CD14-positive monocyte (primary cell): ENCODE measurements around the gene CLK2. TPM values are rescaled to one million over a fixed set of nuclear protein-coding genes. Genes with fewer than 3 reads are reported as not detected.

ENCODE experiments used
- DNase-seq, 3 donors: peaks; one replicate each; pipeline ENCODE4 v3.0.0-alpha.2; 2011 to 2022
- H2AFZ ChIP-seq: 2 replicates; pipeline ENCODE4 v1.6.0; 2012; ENCODE audit warnings: mild to moderate bottlenecking, low read depth, low read length, inconsistent platforms; ENCODE audit not compliant: insufficient read depth, poor library complexity, severe bottlenecking
- H3K27ac ChIP-seq, 2 donors: 1 replicate in 1 of 2; 2 replicates in 1 of 2; pipeline ENCODE4 v1.5.1; 2012 to 2013; ENCODE audit warnings: low read length in 2 of 2, control low read depth in 1 of 2, inconsistent platforms in 1 of 2, low read depth in 1 of 2, mild to moderate bottlenecking in 1 of 2
- H3K27me3 ChIP-seq, 2 donors: one replicate each; pipeline versions ENCODE4 v1.6.0 to v1.6.1; 2011 to 2013; ENCODE audit warnings: low read length in 2 of 2; ENCODE audit not compliant: control insufficient read depth in 2 of 2, insufficient read depth in 2 of 2
- H3K36me3 ChIP-seq, 2 donors: replicated peaks in 1 of 2; 1 replicate in 1 of 2; 2 replicates in 1 of 2; pipeline versions ENCODE4 v1.5.1 to v1.6.1; 2012 to 2013; ENCODE audit warnings: low read length in 2 of 2, control low read depth in 1 of 2, inconsistent platforms in 1 of 2, mild to moderate bottlenecking in 1 of 2; ENCODE audit not compliant: insufficient read depth in 2 of 2, control insufficient read depth in 1 of 2
- H3K4me1 ChIP-seq, 2 donors: 1 replicate in 1 of 2; 2 replicates in 1 of 2; pipeline versions ENCODE4 v1.5.1 to v1.6.1; 2012 to 2013; ENCODE audit warnings: low read length in 2 of 2, control low read depth in 1 of 2, inconsistent platforms in 1 of 2, mild to moderate bottlenecking in 1 of 2, moderate library complexity in 1 of 2; ENCODE audit not compliant: insufficient read depth in 2 of 2, control insufficient read depth in 1 of 2
- H3K4me2 ChIP-seq: replicated peaks from 2 replicates; pipeline ENCODE3; 2012; ENCODE audit warnings: low read length, moderate library complexity, mild to moderate bottlenecking; ENCODE audit not compliant: poor library complexity, severe bottlenecking; ENCODE audit errors: extremely low read depth
- H3K4me3 ChIP-seq, 3 experiments: fragments of 200-600 bp in 1 of 3; sonication (generic) in 1 of 3; replicated peaks in 1 of 3; 1 replicate in 2 of 3; 2 replicates in 1 of 3; pipeline ENCODE4 v1.5.1; 2011 to 2013; ENCODE audit warnings: low read length in 3 of 3, mild to moderate bottlenecking in 3 of 3, control low read depth in 2 of 3, low read depth in 2 of 3, inconsistent platforms in 1 of 3, moderate library complexity in 1 of 3
- H3K79me2 ChIP-seq: 2 replicates; pipeline ENCODE4 v1.6.0; 2012; ENCODE audit warnings: mild to moderate bottlenecking, control low read depth, inconsistent platforms, low read length, moderate library complexity; ENCODE audit not compliant: insufficient read depth
- H3K9ac ChIP-seq: 2 replicates; pipeline ENCODE4 v1.6.0; 2017; ENCODE audit warnings: low read length, mild to moderate bottlenecking; ENCODE audit not compliant: insufficient read depth, poor library complexity, severe bottlenecking
- H3K9me3 ChIP-seq, 2 donors: replicated peaks in 1 of 2; 1 replicate in 1 of 2; 2 replicates in 1 of 2; pipeline versions ENCODE4 v1.5.1 to v1.6.1; 2012 to 2013; ENCODE audit warnings: low read length in 2 of 2, control low read depth in 1 of 2; ENCODE audit not compliant: control insufficient read depth in 1 of 2, insufficient read depth in 1 of 2
- H4K20me1 ChIP-seq: 2 replicates; pipeline ENCODE4 v1.6.0; 2012; ENCODE audit warnings: mild to moderate bottlenecking, low read length, control low read depth, moderate library complexity; ENCODE audit not compliant: insufficient read depth
- H3K27ac Mint-ChIP-seq, 7 donors: one replicate each; pipeline ENCODE4 v1.8.0; 2020; ENCODE audit warnings: mild to moderate bottlenecking in 7 of 7, mixed read lengths in 7 of 7, moderate library complexity in 6 of 7, inconsistent platforms in 2 of 7
- H3K27me3 Mint-ChIP-seq, 3 donors: one replicate each; pipeline ENCODE4 v1.8.0; 2021 to 2022; ENCODE audit warnings: low read depth in 3 of 3, mild to moderate bottlenecking in 3 of 3, mixed read lengths in 3 of 3, moderate library complexity in 3 of 3, inconsistent platforms in 1 of 3
- H3K36me3 Mint-ChIP-seq, 2 donors: one replicate each; pipeline ENCODE4 v1.8.0; 2020; ENCODE audit warnings: mixed read lengths in 2 of 2, inconsistent platforms in 1 of 2, mild to moderate bottlenecking in 1 of 2
- H3K4me1 Mint-ChIP-seq: one replicate; pipeline ENCODE4 v1.8.0; 2020; ENCODE audit warnings: mild to moderate bottlenecking, mixed read lengths
- H3K4me3 Mint-ChIP-seq, 2 donors: one replicate each; pipeline ENCODE4 v1.8.0; 2020; ENCODE audit warnings: mild to moderate bottlenecking in 2 of 2, mixed read lengths in 2 of 2, moderate library complexity in 1 of 2
- H3K9me3 Mint-ChIP-seq, 7 donors: one replicate each; pipeline ENCODE4 v1.8.0; 2020 to 2022; ENCODE audit warnings: mixed read lengths in 7 of 7, mild to moderate bottlenecking in 6 of 7, moderate library complexity in 6 of 7, inconsistent platforms in 2 of 7
- WGBS: methylation state at CpG from one replicate; pipeline ENCODE4 v1.1.5; 2013; ENCODE audit warnings: missing lambda C conversion rate; ENCODE audit not compliant: insufficient coverage; 5-methylcytosine and 5-hydroxymethylcytosine counted together
- intact Hi-C, 2 donors: fragments of 100-400 bp; cut with micrococcal nuclease; formaldehyde crosslinking; loops; one replicate each; pipeline versions ENCODE4 v1.15.0 to v1.15.1; 2023
- polyA plus RNA-seq, 3 donors: library from polyadenylated mRNA; depleted of rRNA in 1 of 3; unstranded in 2 of 3; stranded (reverse) in 1 of 3; fragments of 300-500 nt in 2 of 3; fragments of >200 nt in 1 of 3; fragmentation: Illumina TruSeq in 2 of 3; gene quantifications; 1 replicate in 2 of 3; 2 replicates in 1 of 3; pipeline ENCODE4 v1.2.3, GENCODE V29; 2012 to 2021
- TF ChIP-seq, protein P1 (sequence below): fragments of 200-600 bp; IDR thresholded peaks from one replicate; pipeline ENCODE4 v1.8.0; 2022; ENCODE audit warnings: antibody characterized with exemption, mild to moderate bottlenecking

The CLK2 gene
- polyA plus RNA-seq, 3 donors, result 7.3 to 143 (median 9.6) TPM

GRCh38 chr1:155267373-155267772 lies 5.9 kb downstream of the CLK2 start:
- H3K9me3 ChIP-seq, result no peaks in the 10 kb centered on the region
- H3K9me3 Mint-ChIP-seq, result no peaks in the 10 kb centered on the region
- H3K36me3 Mint-ChIP-seq, result peaks cover 79 to 81% of the 10 kb centered on the region in 2 donors
- no peak overlapping the region for H3K27ac ChIP-seq
- no peak for DNase-seq
- H3K4me1 ChIP-seq, result peaks cover 9 to 13% of the 10 kb centered on the region in 2 donors
- H3K27ac Mint-ChIP-seq, result peak overlapping the region in 2 of 7 donors; percentile 3 to 15
- H3K79me2 ChIP-seq, result peaks cover 27% of the 10 kb centered on the region
- H3K4me1 Mint-ChIP-seq, result peaks cover 9% of the 10 kb centered on the region
- no peak overlapping the region for H3K4me2 ChIP-seq
- WGBS, result 100% methylated on average over 1 of the region's 2 CpGs
- H3K36me3 ChIP-seq, result peaks cover 67 to 83% of the 10 kb centered on the region in 2 donors
- intact Hi-C loops, result no loop called here
- no peak overlapping the region for H3K4me3 Mint-ChIP-seq
- no peaks in the 10 kb centered on the region for H3K27me3 Mint-ChIP-seq
- peaks cover 35% of the 10 kb centered on the region for H4K20me1 ChIP-seq
- H2AFZ ChIP-seq, result no peak overlapping the region
- H3K9ac ChIP-seq, result no peak overlapping the region
- TF ChIP-seq, protein P1, sequence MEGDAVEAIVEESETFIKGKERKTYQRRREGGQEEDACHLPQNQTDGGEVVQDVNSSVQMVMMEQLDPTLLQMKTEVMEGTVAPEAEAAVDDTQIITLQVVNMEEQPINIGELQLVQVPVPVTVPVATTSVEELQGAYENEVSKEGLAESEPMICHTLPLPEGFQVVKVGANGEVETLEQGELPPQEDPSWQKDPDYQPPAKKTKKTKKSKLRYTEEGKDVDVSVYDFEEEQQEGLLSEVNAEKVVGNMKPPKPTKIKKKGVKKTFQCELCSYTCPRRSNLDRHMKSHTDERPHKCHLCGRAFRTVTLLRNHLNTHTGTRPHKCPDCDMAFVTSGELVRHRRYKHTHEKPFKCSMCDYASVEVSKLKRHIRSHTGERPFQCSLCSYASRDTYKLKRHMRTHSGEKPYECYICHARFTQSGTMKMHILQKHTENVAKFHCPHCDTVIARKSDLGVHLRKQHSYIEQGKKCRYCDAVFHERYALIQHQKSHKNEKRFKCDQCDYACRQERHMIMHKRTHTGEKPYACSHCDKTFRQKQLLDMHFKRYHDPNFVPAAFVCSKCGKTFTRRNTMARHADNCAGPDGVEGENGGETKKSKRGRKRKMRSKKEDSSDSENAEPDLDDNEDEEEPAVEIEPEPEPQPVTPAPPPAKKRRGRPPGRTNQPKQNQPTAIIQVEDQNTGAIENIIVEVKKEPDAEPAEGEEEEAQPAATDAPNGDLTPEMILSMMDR, result no peak
- H3K4me3 ChIP-seq, result no peak overlapping the region
- H3K27me3 ChIP-seq, result no peaks in the 10 kb centered on the region

DNA sequence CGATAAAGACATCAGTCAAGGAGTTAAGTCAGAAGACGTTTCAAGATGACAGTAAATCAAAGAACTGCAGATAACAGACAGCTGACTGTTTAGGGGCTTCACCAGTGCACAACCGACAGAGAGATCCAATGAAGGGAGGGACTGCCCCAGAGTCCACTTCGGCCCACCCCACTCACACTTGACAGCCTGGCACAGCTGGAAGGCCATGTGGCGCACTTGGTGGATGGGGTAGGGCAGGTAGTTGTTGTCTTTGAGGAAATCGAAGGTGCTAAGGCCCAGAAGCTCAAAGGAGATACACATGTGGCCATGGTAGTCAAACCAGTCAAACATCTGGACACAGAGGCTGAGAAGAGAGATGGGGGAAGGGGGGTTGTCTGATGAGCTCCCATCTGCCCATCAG lies 6.8 kb downstream of the CLK2 start:
- Histone ChIP-seq H3K27ac (no peak overlapping the region), H3K4me2 (no peak overlapping the region), H3K79me2 (peaks cover 24% of the 10 kb centered on the region), H3K9ac (no peak overlapping the region), H3K27me3 (no peaks in the 10 kb centered on the region), H3K36me3 (peaks cover 67 to 83% of the 10 kb centered on the region in 2 donors), H4K20me1 (peaks cover 26% of the 10 kb centered on the region), H3K9me3 (no peaks in the 10 kb centered on the region), H3K4me1 (peaks cover 8 to 10% of the 10 kb centered on the region in 2 donors), H2AFZ (no peak overlapping the region), H3K4me3 (no peak overlapping the region)
- intact Hi-C loops, result no loop called here
- no peaks in the 10 kb centered on the region for H3K27me3 Mint-ChIP-seq
- peaks cover 78 to 79% of the 10 kb centered on the region in 2 donors for H3K36me3 Mint-ChIP-seq
- 93% methylated on average over 3 of the region's 6 CpGs for WGBS
- DNase-seq, result no peak
- no peak overlapping the region for H3K4me3 Mint-ChIP-seq
- TF ChIP-seq, protein P1, result no peak
- H3K4me1 Mint-ChIP-seq, result peaks cover 9% of the 10 kb centered on the region
- H3K9me3 Mint-ChIP-seq, result no peaks in the 10 kb centered on the region
- H3K27ac Mint-ChIP-seq, result peak overlapping the region in 2 of 7 donors; percentile 30 to 52
